GM18526 (cell line): ENCODE results near the gene TPSG1.

Experiments used
- POLR2A ChIP-seq: IDR thresholded peaks from 3 replicates; pipeline ENCODE4 v1.6.1; 2011; ENCODE audit not compliant: insufficient read length; ENCODE audit errors: extremely low read depth

TPSG1 gene

DNA sequence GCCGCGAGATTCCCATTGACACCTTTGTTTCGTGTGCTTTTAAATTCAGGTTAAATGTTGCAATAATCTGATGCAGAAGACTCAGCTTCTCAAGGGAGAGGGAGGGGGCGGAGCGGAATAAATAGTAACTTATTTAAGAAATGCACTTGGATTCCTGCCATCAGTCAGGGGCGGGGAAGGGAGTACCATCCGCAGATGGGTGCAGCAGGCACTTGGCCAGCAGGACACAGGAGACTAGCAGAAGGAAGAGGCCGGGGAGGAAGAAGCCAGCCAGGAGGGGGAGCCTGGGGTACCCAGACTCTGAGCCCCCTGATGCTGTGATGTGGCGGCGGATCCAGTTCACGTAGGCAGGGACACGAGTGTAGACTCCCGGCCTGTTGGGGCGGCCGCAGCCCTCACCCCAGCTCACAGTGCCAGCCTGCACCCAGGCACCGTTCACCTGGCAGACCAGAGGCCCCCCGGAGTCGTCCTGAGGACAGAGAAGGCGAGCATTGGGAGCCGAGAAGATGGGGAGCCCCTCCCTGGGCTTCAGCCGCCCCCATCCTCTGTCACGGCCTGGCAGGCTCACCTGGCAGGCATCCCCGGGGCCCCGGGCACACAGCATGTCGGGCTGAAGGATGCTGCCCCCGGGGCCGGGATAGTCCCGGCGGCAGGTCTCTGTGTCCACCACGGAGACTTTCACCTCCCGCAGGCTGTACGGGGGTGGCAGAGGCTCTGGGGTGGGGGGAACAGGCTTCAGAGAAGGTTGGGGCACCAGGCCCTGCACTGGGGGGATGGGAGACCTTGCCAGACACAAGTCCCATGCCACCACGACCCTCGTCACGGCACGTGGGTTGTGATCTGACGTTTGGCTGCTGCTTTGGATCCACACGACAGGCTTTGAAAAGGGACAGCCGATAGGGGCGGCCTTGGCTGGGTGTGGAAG is 3.2 kb downstream of the TPSG1 start:
- TF ChIP-seq POLR2A = no peak

DNA sequence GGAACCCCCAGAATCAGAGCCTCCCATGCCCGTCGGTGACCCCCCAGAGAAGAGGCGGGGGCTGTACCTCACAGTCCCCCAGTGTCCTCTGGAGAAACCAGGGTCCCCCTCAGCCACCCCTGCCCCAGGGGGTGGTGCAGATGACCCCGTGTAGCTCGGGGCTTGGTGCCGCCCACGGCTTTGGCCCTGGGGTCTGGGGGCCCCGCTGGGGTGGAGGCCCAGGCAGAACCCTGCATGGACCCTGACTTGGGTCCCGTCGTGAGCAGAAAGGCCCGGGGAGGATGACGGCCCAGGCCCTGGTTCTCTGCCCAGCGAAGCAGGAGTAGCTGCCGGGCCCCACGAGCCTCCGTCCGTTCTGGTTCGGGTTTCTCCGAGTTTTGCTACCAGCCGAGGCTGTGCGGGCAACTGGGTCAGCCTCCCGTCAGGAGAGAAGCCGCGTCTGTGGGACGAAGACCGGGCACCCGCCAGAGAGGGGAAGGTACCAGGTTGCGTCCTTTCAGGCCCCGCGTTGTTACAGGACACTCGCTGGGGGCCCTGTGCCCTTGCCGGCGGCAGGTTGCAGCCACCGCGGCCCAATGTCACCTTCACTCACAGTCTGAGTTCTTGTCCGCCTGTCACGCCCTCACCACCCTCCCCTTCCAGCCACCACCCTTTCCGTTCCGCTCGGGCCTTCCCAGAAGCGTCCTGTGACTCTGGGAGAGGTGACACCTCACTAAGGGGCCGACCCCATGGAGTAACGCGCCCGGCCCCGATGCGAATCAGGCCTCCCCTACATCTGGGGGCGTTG is 4.0 kb downstream of the TPSG1 start:
- TF ChIP-seq POLR2A = no peak

DNA sequence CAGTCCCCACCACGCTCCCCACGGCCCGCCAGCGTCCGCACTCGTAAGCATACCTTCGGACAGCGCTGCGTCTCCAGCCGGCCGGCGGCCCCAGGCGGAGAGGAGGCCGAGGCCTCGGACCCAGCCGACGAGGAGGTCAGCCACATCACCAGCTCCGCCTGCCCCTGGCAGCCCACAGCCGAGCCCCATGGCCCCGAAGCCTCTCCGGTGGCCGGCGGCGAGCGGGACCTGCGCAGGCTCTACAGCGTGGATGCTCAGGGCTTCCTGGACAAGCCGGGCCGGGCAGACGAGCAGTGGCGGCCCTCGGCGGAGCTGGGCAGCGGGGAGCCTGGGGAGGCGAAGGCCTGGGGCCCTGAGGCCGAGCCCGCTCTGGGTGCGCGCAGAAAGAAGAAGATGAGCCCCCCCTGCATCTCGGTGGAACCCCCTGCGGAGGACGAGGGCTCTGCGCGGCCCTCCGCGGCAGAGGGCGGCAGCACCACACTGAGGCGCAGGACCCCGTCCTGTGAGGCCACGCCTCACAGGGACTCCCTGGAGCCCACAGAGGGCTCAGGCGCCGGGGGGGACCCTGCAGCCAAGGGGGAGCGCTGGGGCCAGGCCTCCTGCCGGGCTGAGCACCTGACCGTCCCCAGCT is 4.9 kb downstream of the TPSG1 start:
- TF ChIP-seq POLR2A = no peak

DNA sequence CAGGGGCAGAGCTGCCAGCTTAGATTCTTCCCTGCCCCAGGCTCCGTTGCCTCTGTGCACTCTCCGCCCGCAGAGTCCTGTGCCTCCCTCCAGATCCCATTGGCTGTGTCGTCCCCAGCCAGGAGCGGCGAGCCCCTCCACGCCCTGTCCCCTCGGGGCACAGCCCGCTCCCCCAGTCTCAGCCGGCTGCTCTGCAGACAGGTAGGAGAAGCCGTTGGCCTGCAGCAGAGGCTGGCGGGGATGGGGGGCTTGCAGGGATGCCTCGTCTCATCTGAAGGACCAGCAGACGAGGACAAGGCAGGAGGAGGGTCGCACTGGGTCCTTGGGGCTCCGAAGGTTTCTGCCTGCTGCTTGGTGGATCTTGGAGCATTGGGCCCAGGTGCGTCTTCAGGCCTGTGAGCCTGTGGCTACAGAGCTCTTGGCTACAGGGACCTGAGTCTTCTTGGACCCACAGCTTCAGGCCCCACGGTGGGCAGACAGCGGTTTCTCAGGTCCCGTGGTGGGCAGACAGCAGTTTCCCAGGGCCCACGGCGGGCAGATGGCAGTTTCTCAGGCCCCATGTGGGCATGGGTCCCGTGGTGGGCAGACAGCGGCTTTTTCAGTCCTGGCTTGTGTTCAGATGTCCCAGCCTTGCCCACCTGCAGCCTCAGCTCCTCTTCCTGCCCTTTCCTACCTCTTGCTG is 6.0 kb downstream of the TPSG1 start:
- no peak for TF ChIP-seq POLR2A

DNA sequence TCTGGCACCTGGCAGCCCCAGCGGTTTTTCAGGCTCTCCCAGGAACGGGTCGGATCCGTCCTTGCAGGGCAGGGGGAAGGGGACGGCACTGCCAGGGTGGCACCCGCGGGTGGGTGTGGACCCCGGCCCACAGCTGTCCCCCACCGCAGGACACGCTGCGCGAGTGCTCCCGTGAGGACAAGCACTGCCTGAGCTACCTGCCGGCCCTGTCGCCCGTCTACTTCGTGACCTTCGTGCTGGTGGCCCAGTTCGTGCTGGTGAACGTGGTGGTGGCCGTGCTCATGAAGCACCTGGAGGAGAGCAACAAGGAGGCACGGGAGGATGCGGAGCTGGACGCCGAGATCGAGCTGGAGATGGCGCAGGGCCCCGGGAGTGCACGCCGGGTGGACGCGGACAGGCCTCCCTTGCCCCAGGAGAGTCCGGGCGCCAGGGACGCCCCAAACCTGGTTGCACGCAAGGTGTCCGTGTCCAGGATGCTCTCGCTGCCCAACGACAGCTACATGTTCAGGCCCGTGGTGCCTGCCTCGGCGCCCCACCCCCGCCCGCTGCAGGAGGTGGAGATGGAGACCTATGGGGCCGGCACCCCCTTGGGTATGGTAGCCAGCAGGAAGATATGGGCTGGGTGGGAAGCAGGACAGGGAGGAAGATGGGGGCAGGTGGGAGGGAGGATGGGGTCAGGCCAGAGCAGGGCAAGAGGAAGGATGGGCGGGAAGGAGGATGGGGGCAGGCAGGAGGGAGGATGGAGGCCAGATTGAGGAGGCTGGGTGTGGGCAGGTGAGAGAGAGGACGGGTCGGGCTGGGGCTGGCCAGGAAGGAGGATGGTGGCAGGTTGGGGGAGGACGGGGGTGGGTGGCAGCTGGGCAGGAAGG is 6.8 kb downstream of the TPSG1 start:
- TF ChIP-seq POLR2A = no peak

DNA sequence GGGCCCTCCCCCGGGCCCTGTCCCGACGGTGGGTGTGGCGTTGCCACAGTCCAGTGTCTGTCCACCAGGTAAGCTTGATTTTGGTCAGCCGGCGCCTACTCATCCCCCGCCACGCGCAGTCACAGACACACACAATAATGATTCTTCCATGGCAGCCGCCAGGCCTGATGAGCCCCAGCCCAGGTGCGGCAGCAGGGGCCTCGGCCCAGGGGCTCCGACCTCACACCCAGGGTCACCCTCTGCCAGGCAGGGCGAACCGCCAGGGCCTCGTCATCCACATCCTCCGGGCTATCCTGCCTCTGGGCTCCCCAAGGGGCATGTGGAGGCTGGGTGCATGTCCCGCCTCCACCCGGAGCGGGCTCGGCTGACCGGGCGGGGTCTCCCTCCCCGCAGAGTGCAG is 7.5 kb downstream of the TPSG1 start:
- TF ChIP-seq POLR2A = no peak

DNA sequence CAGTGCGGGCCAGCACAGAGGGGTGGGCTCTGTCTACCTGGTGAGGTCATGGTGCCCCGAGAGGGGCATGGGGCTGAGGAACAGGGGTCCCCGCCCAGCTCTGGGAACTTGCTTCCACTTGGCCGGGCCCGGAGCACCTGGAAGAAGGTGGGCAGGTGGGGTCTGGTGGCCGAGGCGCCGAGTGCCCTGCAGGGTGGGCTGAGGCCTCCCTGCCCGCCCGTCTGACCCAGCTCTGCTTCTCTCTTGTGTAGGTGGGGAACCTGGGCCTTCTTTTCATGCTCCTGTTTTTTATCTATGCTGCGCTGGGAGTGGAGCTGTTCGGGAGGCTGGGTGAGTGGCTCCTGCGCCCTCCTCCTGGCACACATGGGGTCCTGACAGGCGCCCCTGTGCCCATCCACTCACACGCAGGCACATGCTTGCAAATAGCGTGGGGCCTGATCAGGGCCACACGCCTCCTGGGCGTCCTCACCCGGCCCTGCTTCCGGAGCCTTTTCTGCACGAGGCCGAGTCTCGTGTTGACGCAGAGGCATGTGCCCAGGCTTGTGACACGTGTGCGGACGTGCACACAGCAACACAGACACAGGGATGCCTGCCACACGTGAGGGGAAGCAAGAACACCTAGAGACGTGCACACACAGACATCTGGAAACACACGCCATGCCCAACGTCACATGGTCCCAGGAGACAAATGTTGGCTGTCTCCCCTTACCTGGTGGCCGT is 8.2 kb downstream of the TPSG1 start:
- TF ChIP-seq POLR2A = no peak

DNA sequence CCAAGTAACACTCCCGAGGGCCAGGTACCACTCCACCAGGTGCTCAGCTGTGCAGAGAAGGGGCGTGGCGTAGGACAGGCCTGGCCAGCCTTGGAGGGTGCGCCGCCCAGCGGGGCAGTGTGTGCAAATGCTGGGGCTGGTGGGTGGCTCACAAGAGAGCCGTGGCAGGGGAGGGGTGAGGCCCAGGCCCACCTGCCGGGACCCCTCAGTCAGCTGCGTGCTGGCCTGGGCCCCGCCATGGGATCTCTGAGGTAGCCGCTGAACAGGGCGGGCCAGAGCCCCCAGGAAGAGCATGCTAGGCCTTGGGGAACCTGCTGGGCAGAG is 8.8 kb downstream of the TPSG1 start:
- no peak for TF ChIP-seq POLR2A

DNA sequence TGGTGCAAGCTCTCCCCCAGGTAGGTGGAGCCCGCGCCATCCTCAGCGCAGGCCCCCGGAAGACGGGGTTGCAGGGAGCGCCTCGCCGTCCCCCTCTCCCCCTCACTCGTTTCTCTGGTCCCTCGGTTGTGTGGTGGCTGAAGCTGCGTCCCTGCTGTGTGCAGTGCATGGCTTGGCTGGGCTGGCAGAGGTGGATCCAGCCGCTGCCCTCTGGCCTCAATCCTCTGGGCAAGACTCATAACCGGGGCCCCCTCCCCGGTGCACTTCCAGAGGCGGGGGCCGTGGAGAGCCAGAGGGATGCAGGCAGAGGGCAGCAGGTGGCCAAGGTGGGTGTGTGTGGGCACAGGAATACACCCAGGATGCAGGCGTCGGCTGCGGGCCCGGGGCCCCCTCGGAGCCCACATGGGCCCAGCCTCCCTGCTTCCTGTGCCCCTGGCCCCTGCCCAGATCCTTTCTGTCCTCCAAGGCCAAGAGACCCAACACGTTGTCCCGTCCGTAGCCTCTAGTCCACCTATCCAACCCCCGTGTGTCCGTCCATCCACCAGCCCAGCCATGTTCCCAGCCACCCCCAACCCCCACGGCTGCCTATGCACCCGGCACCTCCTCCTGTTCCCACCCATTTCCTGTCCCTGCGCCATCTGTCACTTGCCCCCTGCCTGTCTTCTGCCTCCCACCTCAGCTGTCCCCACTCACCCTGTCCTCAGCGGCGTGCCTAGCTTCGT is 9.3 kb downstream of the TPSG1 start:
- no peak for TF ChIP-seq POLR2A

DNA sequence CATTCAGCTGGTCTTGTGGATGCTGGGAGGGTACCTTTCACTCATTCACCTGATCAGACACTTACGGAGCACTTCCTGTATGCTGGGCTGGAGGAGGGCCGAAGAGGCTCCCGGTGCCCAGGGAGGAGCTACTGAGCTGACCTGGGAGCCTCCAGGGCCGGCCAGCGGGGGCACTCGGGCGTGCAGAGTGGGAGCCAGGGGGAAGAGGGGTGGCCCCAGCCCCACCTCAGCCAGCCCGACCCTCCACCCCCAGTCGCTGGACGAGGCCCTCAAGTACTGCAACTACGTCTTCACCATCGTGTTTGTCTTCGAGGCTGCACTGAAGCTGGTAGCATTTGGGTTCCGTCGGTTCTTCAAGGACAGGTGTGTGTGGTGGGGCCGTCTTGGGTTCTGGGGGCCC is 10.3 kb downstream of the TPSG1 start:
- TF ChIP-seq POLR2A = no peak

DNA sequence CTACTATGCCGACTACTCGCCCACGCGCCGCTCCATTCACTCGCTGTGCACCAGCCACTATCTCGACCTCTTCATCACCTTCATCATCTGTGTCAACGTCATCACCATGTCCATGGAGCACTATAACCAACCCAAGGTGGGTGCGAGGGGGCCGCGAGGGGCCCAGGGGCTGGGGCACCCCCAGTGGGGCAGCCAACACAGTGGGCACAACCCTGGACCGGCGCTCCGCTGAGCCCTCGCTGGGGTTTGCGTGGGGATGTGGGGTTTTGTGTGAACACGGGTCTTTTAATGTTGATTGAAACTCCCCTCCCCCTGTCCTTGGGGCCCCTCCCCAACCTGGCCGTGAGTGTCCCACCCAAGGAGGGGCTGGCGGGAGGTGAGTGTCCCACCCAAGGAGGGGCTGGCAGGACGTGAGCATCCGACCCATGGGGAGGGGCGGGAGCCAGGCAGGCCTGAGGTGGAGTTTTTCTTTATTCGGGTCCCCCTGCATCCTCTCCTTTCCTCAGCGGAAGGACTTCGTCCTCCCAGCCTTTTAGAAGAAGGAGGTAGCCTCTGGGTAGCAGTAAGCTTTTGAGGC is 11.2 kb downstream of the TPSG1 start:
- no peak for TF ChIP-seq POLR2A

DNA sequence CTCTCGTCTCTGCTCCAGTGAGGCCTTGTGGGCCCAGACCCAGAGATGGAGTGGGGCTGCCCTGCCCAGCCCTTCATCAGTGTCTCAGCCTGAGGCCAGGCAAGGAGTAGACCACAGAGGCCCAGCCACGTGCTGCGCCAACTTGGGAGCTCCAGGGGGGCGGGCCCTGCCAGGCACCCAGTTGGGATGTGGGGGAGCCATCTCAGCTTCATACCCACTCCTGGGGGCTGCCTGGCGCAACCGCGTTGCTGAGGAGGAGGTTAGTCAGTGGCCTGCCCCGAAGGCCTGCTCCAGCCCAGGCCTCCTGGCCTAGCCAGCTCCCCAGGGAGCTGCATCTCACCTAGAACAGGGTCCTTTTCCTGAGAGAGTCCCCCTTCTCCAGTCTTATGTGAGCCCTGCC is 11.8 kb downstream of the TPSG1 start:
- TF ChIP-seq POLR2A = no peak
